HG03039 (cell line): ENCODE measurements around the gene B3GAT1.

Source experiments
- ATAC-seq: cut with Tn5 transposase; IDR thresholded peaks from one replicate; pipeline ENCODE4 v1.9.1; 2021; ENCODE audit warnings: mild to moderate bottlenecking, moderate library complexity; ENCODE audit not compliant: unreplicated experiment

B3GAT1 gene

GRCh38 chr11:134413043-134413825 lies 1.2 kb upstream of the B3GAT1 start:
- no peak for ATAC-seq

- ATAC-seq: no peak
Measured at GRCh38 chr11:134410766-134411165, 1.3 kb downstream of the B3GAT1 start.

GRCh38 chr11:134409552-134410429 lies 2.3 kb downstream of the B3GAT1 start:
- no peak for ATAC-seq

- ATAC-seq: no peak
Measured at GRCh38 chr11:134407923-134408322, 4.1 kb downstream of the B3GAT1 start.

DNA sequence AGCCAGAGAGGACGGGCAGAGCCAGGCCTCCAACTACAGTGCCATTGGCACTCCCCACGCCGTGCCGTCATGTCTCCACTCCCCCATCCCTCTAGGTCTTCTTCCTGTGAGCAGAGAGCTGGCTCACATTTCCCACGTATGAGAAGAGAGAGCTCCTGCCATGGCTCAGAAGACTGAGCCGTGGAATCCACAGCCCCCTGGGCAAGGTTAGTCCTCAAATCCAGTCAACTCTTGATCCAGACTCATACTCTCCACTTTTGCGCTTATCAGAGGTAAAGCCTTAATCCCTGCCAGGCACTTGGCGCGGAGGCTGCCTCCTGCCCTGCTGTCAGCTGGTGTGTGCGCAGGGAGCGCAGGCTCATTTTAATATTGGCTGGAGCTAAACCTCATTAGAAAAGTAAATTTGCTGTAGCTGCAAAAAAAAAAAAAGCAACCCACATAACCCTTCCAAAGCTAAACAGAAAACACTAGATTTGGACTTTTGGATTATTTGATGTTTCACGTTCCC lies 4.7 kb downstream of the B3GAT1 start:
- ATAC-seq: no peak

- ATAC-seq: no peak
Measured at GRCh38 chr11:134406264-134407185, 5.5 kb downstream of the B3GAT1 start.

GRCh38 chr11:134405841-134406240 lies 6.2 kb downstream of the B3GAT1 start:
- no peak for ATAC-seq

DNA sequence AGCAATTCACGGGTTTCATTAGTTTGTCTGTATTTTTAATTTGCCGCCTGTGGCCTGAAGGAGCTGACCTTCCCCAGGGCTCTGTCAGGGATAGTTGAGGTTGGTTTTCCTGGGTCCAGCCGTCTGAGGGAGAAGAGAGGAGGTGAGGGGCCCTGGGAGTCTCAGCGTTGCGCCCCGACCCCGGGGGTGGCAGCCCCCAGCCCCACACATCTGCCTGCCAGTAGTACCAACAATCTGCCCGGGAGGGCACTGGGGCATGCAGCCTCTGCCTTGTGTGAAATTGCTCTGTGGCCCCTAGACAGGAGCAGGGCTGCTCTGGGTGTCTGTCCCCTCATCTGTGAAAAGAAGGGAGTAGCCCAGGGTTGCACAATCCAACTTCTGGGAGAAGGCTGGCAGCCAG lies 6.6 kb downstream of the B3GAT1 start:
- no peak for ATAC-seq

DNA sequence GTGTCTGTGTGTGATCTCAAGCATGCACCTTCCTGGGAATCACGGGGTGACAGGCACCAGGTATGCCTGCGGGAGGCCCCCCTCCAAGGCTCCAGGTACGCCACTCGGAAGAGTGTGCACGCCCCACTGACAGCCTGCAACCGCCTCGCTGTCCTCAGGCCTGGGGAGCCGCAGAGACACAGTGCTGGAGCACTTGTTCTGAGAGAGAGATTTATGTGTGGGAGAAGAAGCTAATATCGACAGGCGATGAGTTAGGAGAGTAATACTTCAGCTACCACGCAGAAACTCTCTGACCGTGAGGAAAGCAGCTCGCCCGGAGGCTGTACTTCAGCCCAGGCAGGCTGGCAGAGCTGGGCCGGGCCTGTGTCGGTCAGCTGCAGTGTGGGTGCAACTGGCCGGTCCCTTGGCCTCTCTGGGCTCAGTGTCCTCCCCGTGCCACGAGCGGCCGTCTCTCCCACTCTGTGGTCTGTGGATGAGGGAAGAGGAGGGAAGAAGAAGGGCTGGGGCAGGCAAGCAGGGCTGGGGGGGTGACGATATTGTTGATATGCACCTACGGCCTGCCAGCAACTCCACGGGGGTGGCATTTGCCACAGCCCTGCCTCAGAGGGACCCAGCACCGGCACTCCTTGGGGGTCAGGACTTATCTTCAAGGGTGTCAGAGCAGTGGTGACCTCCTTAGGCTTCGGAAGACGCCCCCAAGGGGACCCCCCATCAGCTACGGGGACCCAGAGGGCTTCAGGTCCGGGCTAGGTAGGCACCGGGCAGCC lies 7.3 kb downstream of the B3GAT1 start:
- ATAC-seq: no peak

DNA sequence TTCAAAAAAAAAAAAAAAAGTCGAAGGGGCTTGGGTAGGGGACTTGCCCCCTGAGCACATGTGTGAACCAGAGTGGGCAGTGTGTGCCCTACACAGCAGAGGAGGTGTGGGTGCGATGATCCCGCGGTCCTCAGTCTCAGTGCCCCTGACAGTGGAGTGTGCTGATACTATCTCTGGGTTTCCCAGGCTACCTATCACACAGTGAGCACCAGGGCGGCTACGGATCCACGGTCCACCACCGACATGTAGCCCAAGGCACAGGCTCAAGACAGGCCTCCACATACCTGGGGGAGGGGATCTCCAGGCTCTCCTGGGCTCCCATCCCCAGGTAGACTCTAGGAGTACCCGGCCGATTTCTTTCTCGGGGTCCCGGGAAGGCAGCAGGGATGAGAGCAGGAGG lies 9.1 kb downstream of the B3GAT1 start:
- no peak for ATAC-seq

GRCh38 chr11:134401825-134402809 lies 9.9 kb downstream of the B3GAT1 start:
- no peak for ATAC-seq

- ATAC-seq: no peak
Measured at GRCh38 chr11:134399996-134400395, 12.0 kb downstream of the B3GAT1 start.

DNA sequence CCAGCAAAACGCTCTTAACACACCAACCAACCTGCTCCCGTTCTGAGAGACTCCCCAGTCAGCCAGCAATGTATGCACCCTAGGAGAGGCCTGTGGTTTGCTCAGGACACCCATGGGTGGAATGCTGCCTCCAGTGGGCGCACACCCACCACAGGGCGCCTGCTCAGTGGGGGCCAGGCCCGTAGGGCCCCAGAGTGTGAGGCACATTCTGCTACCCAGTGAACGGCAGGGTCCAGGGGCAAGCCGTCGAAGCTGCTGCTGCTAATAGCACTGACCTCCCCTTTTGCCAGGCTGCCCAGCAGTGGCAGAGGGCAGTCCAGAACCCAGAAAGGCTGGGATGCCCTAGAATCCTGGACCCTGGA lies 12.8 kb downstream of the B3GAT1 start:
- no peak for ATAC-seq

DNA sequence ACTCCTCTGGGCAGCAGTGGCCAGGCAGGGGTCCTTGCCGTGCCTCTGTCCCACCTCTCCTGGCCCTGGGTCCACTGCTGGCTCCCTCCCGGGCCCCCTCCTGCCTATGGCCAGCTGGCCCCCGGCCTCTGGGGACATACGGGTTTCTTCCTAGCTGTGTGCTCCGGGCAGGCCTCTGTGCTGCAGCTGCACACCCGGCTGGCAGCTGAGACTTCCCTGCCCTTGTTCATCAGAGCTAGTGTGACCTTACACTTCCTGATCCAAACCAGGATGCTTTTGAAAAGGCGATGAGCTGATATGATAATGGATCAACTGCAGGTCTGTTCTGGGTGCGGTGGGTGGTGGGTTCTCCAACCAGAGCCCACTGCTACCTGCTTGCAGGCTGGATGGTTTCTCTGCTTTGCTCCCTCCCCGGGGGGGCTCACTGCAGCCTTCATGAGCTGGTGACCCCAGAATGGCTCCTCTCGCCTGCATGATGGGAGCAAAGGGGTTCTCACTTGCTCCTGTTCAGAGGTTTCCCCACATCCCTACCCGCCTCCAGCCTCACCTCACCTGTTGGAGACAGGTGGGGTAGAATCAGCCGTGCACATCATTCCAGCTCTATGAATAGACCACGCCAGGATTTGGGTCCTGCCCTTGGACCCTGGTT lies 13.3 kb downstream of the B3GAT1 start:
- ATAC-seq: no peak

DNA sequence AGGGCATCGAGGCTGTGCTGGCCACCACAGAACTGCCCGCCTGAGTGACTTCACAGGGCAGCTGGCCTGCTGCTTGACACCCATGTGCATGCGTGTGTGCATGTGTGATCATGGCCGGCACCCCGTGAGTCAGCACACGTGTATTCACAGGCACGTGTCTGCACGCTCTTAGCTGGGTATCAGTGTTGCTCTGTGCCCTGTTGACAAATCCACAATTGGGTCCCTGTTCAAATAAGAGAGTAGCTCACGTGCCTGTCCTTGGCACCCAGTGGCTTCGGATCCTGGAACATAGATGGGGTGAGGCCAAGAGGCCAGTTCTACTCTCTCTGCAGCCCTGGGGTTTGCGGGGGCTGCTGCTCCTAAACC lies 14.0 kb downstream of the B3GAT1 start:
- ATAC-seq: no peak

DNA sequence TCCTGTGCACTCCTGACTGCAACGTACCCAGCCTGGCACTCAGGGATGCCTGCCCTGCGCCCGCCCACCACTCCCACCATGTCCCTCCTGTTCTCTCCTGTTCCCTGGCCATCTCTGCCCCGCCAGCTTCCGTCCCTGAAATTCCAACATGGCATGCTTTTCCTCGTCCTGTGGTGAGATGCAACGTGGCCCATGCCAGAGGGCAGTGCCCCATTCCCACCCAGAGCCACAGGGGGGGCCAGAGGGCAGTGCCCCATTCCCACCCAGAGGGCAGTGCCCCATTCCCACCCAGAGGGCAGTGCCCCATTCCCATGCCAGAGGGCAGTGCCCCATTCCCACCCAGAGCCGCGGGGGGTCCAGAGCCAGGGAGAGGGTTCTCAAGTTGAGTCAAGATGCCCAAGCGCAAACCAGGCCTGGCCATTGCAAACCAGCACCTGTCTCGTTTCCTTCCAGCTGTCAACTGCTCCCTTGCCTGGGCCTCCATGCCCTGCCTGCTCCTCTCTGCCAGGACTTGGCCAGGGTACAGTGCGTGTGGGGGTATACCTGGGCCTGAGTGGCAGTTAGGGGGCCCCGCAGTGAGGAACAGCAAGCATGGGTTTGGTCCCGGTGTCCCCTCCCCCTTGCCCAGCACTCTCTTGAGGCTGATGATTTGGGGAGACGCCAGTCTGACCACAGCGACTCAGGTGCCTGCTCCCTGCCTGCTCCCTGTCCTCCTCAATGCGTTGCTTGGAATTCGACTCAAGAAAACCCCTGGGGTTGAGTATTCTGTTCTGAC lies 14.6 kb downstream of the B3GAT1 start:
- ATAC-seq: no peak

DNA sequence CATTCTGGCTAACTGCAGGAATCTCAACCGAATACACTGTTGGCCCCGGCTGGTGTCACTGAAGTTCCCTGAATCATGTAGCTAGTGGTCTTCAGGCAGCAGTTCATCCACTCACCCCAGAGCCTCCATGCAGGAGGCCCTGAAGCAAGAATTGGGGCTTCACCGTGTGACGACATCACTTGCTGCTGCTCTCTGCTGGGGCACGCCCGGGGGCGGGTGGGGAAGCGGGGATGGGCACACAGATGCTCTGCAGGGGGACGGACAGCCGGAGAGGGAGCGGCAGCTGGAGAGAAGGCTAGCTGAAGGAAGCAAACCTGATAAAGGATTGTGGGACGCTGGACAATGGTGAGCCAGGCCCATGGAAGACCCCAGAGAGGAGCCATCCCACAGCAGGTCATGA lies 17.0 kb downstream of the B3GAT1 start:
- no peak for ATAC-seq

DNA sequence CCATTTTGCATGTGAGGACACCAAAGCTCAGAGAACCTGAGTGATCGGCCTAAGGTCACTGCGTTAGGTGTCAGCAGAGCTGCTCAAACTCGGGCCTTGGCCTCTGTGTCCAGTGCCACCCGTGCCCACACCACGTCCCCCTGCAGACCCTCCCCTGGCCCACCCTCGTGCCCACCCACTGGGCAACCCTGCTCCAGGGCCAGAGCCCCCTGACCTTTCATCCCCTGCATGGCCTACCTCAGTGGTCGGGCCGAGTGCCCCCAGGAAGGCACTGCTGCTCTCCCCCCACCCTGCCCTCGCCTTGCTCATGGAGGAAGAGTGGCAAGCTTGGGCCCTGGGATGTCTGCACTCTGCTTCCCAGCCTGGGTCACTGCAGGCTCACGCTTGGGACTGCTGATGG lies 17.7 kb downstream of the B3GAT1 start:
- ATAC-seq: no peak
